HCT116 (cell line): ENCODE results near the gene PYGB. TPM values are rescaled to one million over a fixed set of nuclear protein-coding genes. Genes with fewer than 3 reads are reported as not detected.

Source experiments
- ATAC-seq: fragments of 200-7000 bp; cut with Tn5 transposase; 2 replicates; pipeline ENCODE4 v1.9.1; 2020; ENCODE audit warnings: mild to moderate bottlenecking, moderate library complexity
- BruUV-seq: library from RNA; stranded (reverse); fragments of 400-500 nt; replicated peaks from 2 replicates; lab custom pipeline; 2021; lab: Mats Ljungman, UMichigan
- CTCF ChIA-PET: fragments of 300-600 bp; sonication (Branson Sonifier 250); formaldehyde crosslinking; loops from one replicate; lab custom pipeline; 2021; ENCODE audit warnings: antibody characterized with exemption; lab: Charles Lee
- POLR2A ChIA-PET: fragments of 300-600, 350-600 bp; sonication (Branson Sonifier 250); formaldehyde crosslinking; loops from one replicate; lab custom pipeline; 2021; ENCODE audit warnings: antibody characterized with exemption; lab: Charles Lee
- RAD21 ChIA-PET, 2 experiments: fragments of 300-600 bp; sonication (Branson Sonifier 250); formaldehyde crosslinking; loops; one replicate each; lab custom pipeline; 2023; ENCODE audit warnings: low total read pairs in 2 of 2; ENCODE audit not compliant: uncharacterized antibody in 2 of 2, unreplicated experiment in 2 of 2, low non-redundant PET in 1 of 2; lab: Charles Lee
- DNase-seq: peaks from one replicate; pipeline ENCODE4 v3.0.0-alpha.2; 2010; ENCODE audit warnings: low read depth, low spot score
- H2AFZ ChIP-seq: fragments of 200-600 bp; shearing (Covaris generic), sonication (generic); 2 replicates; pipeline ENCODE4 v1.6.1; 2017; ENCODE audit warnings: low read depth, mixed run types, mixed read lengths, antibody characterized with exemption, low read length; ENCODE audit not compliant: poor library complexity, severe bottlenecking
- H3K27ac ChIP-seq: 2 replicates; pipeline ENCODE4 v1.5.1; 2012; ENCODE audit warnings: low read depth, low read length
- H3K27me3 ChIP-seq: fragments of 200-600 bp; sonication (generic); 2 replicates; pipeline ENCODE4 v1.6.1; 2016; ENCODE audit warnings: mixed run types, low read length, mixed read lengths; ENCODE audit not compliant: insufficient read depth
- H3K36me3 ChIP-seq, 2 experiments: fragments of 200-500 bp in 1 of 2; fragments of 200-600 bp in 1 of 2; sonication (Bioruptor generic) in 1 of 2; sonication (generic) in 1 of 2; 2 replicates each; pipeline versions ENCODE4 v1.5.1 to v1.6.1; 2014 to 2016; ENCODE audit warnings: low read length in 2 of 2, inconsistent platforms in 1 of 2, mixed read lengths in 1 of 2, mixed run types in 1 of 2; ENCODE audit not compliant: insufficient read depth in 2 of 2, control insufficient read depth in 1 of 2
- H3K4me1 ChIP-seq, 2 experiments: fragments of 200-600 bp in 1 of 2; sonication (generic) in 1 of 2; 2 replicates each; pipeline versions ENCODE4 v1.5.1 to v1.6.1; 2012 to 2017; ENCODE audit warnings: low read length in 2 of 2, inconsistent platforms in 1 of 2, mild to moderate bottlenecking in 1 of 2, mixed read lengths in 1 of 2, mixed run types in 1 of 2, moderate library complexity in 1 of 2; ENCODE audit not compliant: insufficient read depth in 2 of 2, control insufficient read depth in 1 of 2
- H3K4me2 ChIP-seq: fragments of 200-600 bp; sonication (generic); 2 replicates; pipeline ENCODE4 v1.6.1; 2017; ENCODE audit warnings: mixed run types, low read length, mixed read lengths
- H3K4me3 ChIP-seq, 2 experiments: fragments of 200-600 bp in 1 of 2; sonication (generic) in 1 of 2; replicated peaks in 1 of 2; 2 replicates each; pipeline ENCODE4 v1.5.1; 2011 to 2016; ENCODE audit warnings: low read length in 2 of 2, control low read depth in 1 of 2, low read depth in 1 of 2, mild to moderate bottlenecking in 1 of 2, mixed read lengths in 1 of 2, mixed run types in 1 of 2
- H3K79me2 ChIP-seq: fragments of 200-600 bp; sonication (generic); 2 replicates; pipeline ENCODE4 v1.6.1; 2017; ENCODE audit warnings: mild to moderate bottlenecking, mixed run types, low read length, moderate library complexity, mixed read lengths; ENCODE audit not compliant: insufficient read depth
- H3K9ac ChIP-seq: fragments of 200-600 bp; sonication (generic); 2 replicates; pipeline ENCODE4 v1.6.1; 2016; ENCODE audit warnings: low read length, mixed read lengths
- H3K9me2 ChIP-seq: fragments of 200-600 bp; sonication (generic), shearing (Covaris generic); 2 replicates; pipeline ENCODE4 v1.6.1; 2017; ENCODE audit warnings: mixed run types, mild to moderate bottlenecking, moderate library complexity; ENCODE audit not compliant: insufficient read depth
- H3K9me3 ChIP-seq, 2 experiments: fragments of 200-500 bp in 1 of 2; fragments of 200-600 bp in 1 of 2; sonication (Bioruptor generic) in 1 of 2; sonication (generic) in 1 of 2; 2 replicates each; pipeline ENCODE4 v1.6.1; 2014 to 2017; ENCODE audit warnings: low read length in 2 of 2, mixed read lengths in 2 of 2, inconsistent platforms in 1 of 2, low read depth in 1 of 2, mild to moderate bottlenecking in 1 of 2, mixed run types in 1 of 2, moderate library complexity in 1 of 2; ENCODE audit not compliant: control insufficient read depth in 1 of 2, insufficient read depth in 1 of 2
- H4K20me1 ChIP-seq: fragments of 200-600 bp; sonication (generic), shearing (Covaris generic); 2 replicates; pipeline ENCODE4 v1.6.1; 2017; ENCODE audit warnings: mixed run types, mild to moderate bottlenecking, moderate library complexity; ENCODE audit not compliant: insufficient read depth
- CTCF ChIP-seq, 3 experiments: fragments of 200-600 bp in 1 of 3; sonication (generic) in 1 of 3; IDR thresholded peaks in 2 of 3; conservative IDR thresholded peaks in 1 of 3; 2 replicates each; pipeline ENCODE4 v1.5.1; 2012 to 2017; ENCODE audit warnings: low read depth in 2 of 3, low read length in 2 of 3, antibody characterized with exemption in 1 of 3, borderline replicate concordance in 1 of 3, control low read depth in 1 of 3, mild to moderate bottlenecking in 1 of 3, mixed read lengths in 1 of 3, mixed run types in 1 of 3, moderate library complexity in 1 of 3; ENCODE audit not compliant: insufficient read depth in 1 of 3
- EGR1 ChIP-seq: IDR thresholded peaks from 2 replicates; pipeline ENCODE4 v1.6.1; 2012; ENCODE audit warnings: low read depth
- ELF1 ChIP-seq: IDR thresholded peaks from 2 replicates; pipeline ENCODE4 v1.6.1; 2012; ENCODE audit warnings: low read depth, borderline replicate concordance
- EZH2 ChIP-seq: fragments of 200-600 bp; sonication (generic); IDR thresholded peaks from 2 replicates; pipeline ENCODE4 v1.6.1; 2017; ENCODE audit warnings: antibody characterized with exemption, mixed run types
- EZH2phosphoT487 ChIP-seq: fragments of 200-600 bp; IDR thresholded peaks from 2 replicates; pipeline ENCODE4 v1.6.1; 2018; ENCODE audit warnings: antibody characterized with exemption, borderline replicate concordance
- JUND ChIP-seq: IDR thresholded peaks from 2 replicates; pipeline ENCODE4 v1.6.1; 2012
- POLR2AphosphoS5 ChIP-seq: IDR thresholded peaks from 2 replicates; pipeline ENCODE4 v1.6.1; 2011; ENCODE audit warnings: mild to moderate bottlenecking, low read depth, low read length, moderate library complexity
- RAD21 ChIP-seq: IDR thresholded peaks from 2 replicates; pipeline ENCODE4 v1.6.1; 2012; ENCODE audit warnings: low read depth, mild to moderate bottlenecking
- SIN3A ChIP-seq: IDR thresholded peaks from 2 replicates; pipeline ENCODE4 v1.6.1; 2012; ENCODE audit warnings: low read depth
- SP1 ChIP-seq: IDR thresholded peaks from 2 replicates; pipeline ENCODE4 v1.6.1; 2012; ENCODE audit warnings: low read depth
- YY1 ChIP-seq: IDR thresholded peaks from 2 replicates; pipeline ENCODE4 v1.6.1; 2011; ENCODE audit warnings: low read length, low read depth, moderate library complexity, mild to moderate bottlenecking; ENCODE audit not compliant: insufficient replicate concordance; ENCODE audit errors: extremely low read depth
- ZFX ChIP-seq: fragments of 450-650 bp; IDR thresholded peaks from 2 replicates; pipeline ENCODE4 v1.6.1; 2017
- ZNF274 ChIP-seq: fragments of 200-500 bp; sonication (Bioruptor generic); IDR thresholded peaks from 2 replicates; pipeline ENCODE4 v1.6.1; 2014; ENCODE audit warnings: mild to moderate bottlenecking, low read depth, low read length, inconsistent platforms
- intact Hi-C: fragments of 100-400 bp; cut with micrococcal nuclease; formaldehyde crosslinking; loops from 2 replicates; pipeline ENCODE4 v1.10.0; 2022
- total RNA-seq: library from RNA; stranded (reverse); gene quantifications from one replicate; pipeline ENCODE4 v1.2.1, GENCODE V29; 2021; ENCODE audit not compliant: unreplicated experiment
- TF ChIP-seq, protein P1 (sequence below): IDR thresholded peaks from 2 replicates; pipeline ENCODE4 v1.6.1; 2012
- TF ChIP-seq, protein P2 (sequence below): IDR thresholded peaks from 2 replicates; pipeline ENCODE4 v1.6.1; 2012
- TF ChIP-seq, protein P3 (sequence below): IDR thresholded peaks from 2 replicates; pipeline ENCODE4 v1.6.1; 2012; ENCODE audit warnings: low read depth
- TF ChIP-seq, protein P4 (sequence below): IDR thresholded peaks from 2 replicates; pipeline ENCODE4 v1.6.1; 2011; ENCODE audit warnings: mild to moderate bottlenecking, low read length, moderate library complexity; ENCODE audit not compliant: insufficient replicate concordance; ENCODE audit errors: extremely low read depth

PYGB gene
- total RNA-seq, 1 experiment from 2014 or later: 87.8 TPM

- no peak overlapping the region for H2AFZ ChIP-seq
- no peaks in the 10 kb centered on the region for H3K36me3 ChIP-seq
- no peak overlapping the region for H3K4me3 ChIP-seq
- no peaks in the 10 kb centered on the region for H4K20me1 ChIP-seq
- ChIA-PET POLR2A (no interaction called here), CTCF (no interaction called here)
- ATAC-seq: no peak
- H3K79me2 ChIP-seq: peaks cover 79% of the 10 kb centered on the region
- no peak overlapping the region for H3K9ac ChIP-seq
- no TSS peak for BruUV-seq
- H3K4me2 ChIP-seq: no peak overlapping the region
- TF ChIP-seq YY1: no peak
- TF ChIP-seq EZH2: no peak
- no peak for TF ChIP-seq ELF1
- TF ChIP-seq, protein P1, sequence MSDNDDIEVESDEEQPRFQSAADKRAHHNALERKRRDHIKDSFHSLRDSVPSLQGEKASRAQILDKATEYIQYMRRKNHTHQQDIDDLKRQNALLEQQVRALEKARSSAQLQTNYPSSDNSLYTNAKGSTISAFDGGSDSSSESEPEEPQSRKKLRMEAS: no peak
- TF ChIP-seq, protein P2, sequence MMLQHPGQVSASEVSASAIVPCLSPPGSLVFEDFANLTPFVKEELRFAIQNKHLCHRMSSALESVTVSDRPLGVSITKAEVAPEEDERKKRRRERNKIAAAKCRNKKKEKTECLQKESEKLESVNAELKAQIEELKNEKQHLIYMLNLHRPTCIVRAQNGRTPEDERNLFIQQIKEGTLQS: no peak
- TF ChIP-seq, protein P3, sequence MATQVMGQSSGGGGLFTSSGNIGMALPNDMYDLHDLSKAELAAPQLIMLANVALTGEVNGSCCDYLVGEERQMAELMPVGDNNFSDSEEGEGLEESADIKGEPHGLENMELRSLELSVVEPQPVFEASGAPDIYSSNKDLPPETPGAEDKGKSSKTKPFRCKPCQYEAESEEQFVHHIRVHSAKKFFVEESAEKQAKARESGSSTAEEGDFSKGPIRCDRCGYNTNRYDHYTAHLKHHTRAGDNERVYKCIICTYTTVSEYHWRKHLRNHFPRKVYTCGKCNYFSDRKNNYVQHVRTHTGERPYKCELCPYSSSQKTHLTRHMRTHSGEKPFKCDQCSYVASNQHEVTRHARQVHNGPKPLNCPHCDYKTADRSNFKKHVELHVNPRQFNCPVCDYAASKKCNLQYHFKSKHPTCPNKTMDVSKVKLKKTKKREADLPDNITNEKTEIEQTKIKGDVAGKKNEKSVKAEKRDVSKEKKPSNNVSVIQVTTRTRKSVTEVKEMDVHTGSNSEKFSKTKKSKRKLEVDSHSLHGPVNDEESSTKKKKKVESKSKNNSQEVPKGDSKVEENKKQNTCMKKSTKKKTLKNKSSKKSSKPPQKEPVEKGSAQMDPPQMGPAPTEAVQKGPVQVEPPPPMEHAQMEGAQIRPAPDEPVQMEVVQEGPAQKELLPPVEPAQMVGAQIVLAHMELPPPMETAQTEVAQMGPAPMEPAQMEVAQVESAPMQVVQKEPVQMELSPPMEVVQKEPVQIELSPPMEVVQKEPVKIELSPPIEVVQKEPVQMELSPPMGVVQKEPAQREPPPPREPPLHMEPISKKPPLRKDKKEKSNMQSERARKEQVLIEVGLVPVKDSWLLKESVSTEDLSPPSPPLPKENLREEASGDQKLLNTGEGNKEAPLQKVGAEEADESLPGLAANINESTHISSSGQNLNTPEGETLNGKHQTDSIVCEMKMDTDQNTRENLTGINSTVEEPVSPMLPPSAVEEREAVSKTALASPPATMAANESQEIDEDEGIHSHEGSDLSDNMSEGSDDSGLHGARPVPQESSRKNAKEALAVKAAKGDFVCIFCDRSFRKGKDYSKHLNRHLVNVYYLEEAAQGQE: no peak
- no peak for TF ChIP-seq ZNF274
- no peak for TF ChIP-seq JUND
- TF ChIP-seq RAD21: no peak
- TF ChIP-seq ZFX: no peak
- no peak for TF ChIP-seq SP1
- TF ChIP-seq POLR2AphosphoS5: no peak
- TF ChIP-seq CTCF (IDR thresholded peaks at IDR 0.05 in 2 of 3, conservative IDR thresholded peaks at IDR 0.05 in 1 of 3; ENCODE audit: borderline replicate concordance in 1 of 3, insufficient read depth in 1 of 3, low read depth in 2 of 3, low read length in 2 of 3): no peak
- no peak for TF ChIP-seq SIN3A
- TF ChIP-seq EGR1: no peak
- TF ChIP-seq EZH2phosphoT487: no peak
- TF ChIP-seq, protein P4, sequence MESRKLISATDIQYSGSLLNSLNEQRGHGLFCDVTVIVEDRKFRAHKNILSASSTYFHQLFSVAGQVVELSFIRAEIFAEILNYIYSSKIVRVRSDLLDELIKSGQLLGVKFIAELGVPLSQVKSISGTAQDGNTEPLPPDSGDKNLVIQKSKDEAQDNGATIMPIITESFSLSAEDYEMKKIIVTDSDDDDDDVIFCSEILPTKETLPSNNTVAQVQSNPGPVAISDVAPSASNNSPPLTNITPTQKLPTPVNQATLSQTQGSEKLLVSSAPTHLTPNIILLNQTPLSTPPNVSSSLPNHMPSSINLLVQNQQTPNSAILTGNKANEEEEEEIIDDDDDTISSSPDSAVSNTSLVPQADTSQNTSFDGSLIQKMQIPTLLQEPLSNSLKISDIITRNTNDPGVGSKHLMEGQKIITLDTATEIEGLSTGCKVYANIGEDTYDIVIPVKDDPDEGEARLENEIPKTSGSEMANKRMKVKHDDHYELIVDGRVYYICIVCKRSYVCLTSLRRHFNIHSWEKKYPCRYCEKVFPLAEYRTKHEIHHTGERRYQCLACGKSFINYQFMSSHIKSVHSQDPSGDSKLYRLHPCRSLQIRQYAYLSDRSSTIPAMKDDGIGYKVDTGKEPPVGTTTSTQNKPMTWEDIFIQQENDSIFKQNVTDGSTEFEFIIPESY: no peak
- TF ChIP-seq, all 23 proteins: peak for 0
- RAD21 ChIA-PET: no interaction called here
- H3K9me2 ChIP-seq: no peaks in the 10 kb centered on the region
- intact Hi-C loops: no loop called here
- H3K9me3 ChIP-seq: no peaks in the 10 kb centered on the region
- no peak overlapping the region for H3K27ac ChIP-seq
- DNase-seq: no peak
- H3K4me1 ChIP-seq: peaks cover 0 to 1% of the 10 kb centered on the region in 2 experiments; a peak in 1 of 4 replicates
- H3K27me3 ChIP-seq: no peaks in the 10 kb centered on the region
Observed at GRCh38 chr20:25203089-25203488, 44.8 kb upstream of the PYGB start.
